GM23338 (cell line): ENCODE results near the gene GPC6. TPM values are rescaled to one million over a fixed set of nuclear protein-coding genes. Genes with fewer than 3 reads are reported as not detected.

Source experiments
- ATAC-seq: fragments of 200-7000 bp; cut with Tn5 transposase; 3 replicates; pipeline ENCODE4 v1.9.1; 2020
- DNase-seq: peaks from one replicate; pipeline ENCODE4 v3.0.0-alpha.2; 2015; ENCODE audit warnings: low spot score
- H2AFZ ChIP-seq: fragments of 200-600 bp; sonication (generic); 2 replicates; pipeline ENCODE4 v1.8.0; 2016; ENCODE audit warnings: antibody characterized with exemption, mild to moderate bottlenecking, moderate library complexity
- H3F3A ChIP-seq: fragments of 200-600 bp; sonication (generic); replicated peaks from 2 replicates; pipeline ENCODE4 v1.8.0; 2017; ENCODE audit warnings: antibody characterized with exemption, mixed run types, low read depth
- H3K27ac ChIP-seq: fragments of 200-600 bp; sonication (generic); 2 replicates; pipeline ENCODE4 v1.6.1; 2016; ENCODE audit warnings: low read depth
- H3K27me3 ChIP-seq: fragments of 200-600 bp; sonication (generic); 2 replicates; pipeline ENCODE4 v1.8.0; 2016; ENCODE audit warnings: mild to moderate bottlenecking, mixed run types, moderate library complexity; ENCODE audit not compliant: insufficient read depth
- H3K36me3 ChIP-seq: fragments of 200-600 bp; sonication (generic); 2 replicates; pipeline ENCODE4 v1.8.0; 2016; ENCODE audit warnings: mild to moderate bottlenecking; ENCODE audit not compliant: insufficient read depth
- H3K4me1 ChIP-seq: fragments of 200-600 bp; sonication (generic); 2 replicates; pipeline ENCODE4 v1.8.0; 2016; ENCODE audit warnings: mild to moderate bottlenecking, moderate library complexity; ENCODE audit not compliant: insufficient read depth
- H3K4me2 ChIP-seq: fragments of 200-600 bp; sonication (generic); 2 replicates; pipeline ENCODE4 v1.7.1; 2017; ENCODE audit warnings: mixed run types
- H3K4me3 ChIP-seq: fragments of 200-600 bp; sonication (generic); 2 replicates; pipeline ENCODE4 v1.6.1; 2016; ENCODE audit warnings: mixed run types
- H3K79me2 ChIP-seq: fragments of 200-600 bp; sonication (generic); replicated peaks from 2 replicates; pipeline ENCODE4 v1.8.0; 2017; ENCODE audit warnings: mild to moderate bottlenecking; ENCODE audit not compliant: insufficient read depth
- H3K9me2 ChIP-seq: fragments of 200-600 bp; sonication (generic); 2 replicates; pipeline ENCODE4 v1.8.0; 2017; ENCODE audit not compliant: insufficient read depth
- H4K20me1 ChIP-seq: fragments of 200-600 bp; sonication (generic); replicated peaks from 2 replicates; pipeline ENCODE4 v1.8.0; 2017; ENCODE audit warnings: mild to moderate bottlenecking; ENCODE audit not compliant: insufficient read depth
- H3K27ac Mint-ChIP-seq: 2 replicates; pipeline ENCODE4 v1.8.0; 2020; ENCODE audit warnings: inconsistent platforms, mild to moderate bottlenecking, moderate library complexity, mixed read lengths
- H3K27me3 Mint-ChIP-seq: 3 replicates; pipeline ENCODE4 v1.8.0; 2022; ENCODE audit warnings: low read depth, mild to moderate bottlenecking, moderate library complexity, mixed read lengths, inconsistent platforms; ENCODE audit not compliant: insufficient read depth, poor library complexity
- H3K36me3 Mint-ChIP-seq: 3 replicates; pipeline ENCODE4 v1.8.0; 2021; ENCODE audit warnings: low read depth, mild to moderate bottlenecking, inconsistent platforms, moderate library complexity, mixed read lengths
- H3K4me1 Mint-ChIP-seq: 3 replicates; pipeline ENCODE4 v1.8.0; 2020; ENCODE audit warnings: mild to moderate bottlenecking, inconsistent platforms, mixed read lengths
- H3K4me3 Mint-ChIP-seq: 3 replicates; pipeline ENCODE4 v1.8.0; 2021; ENCODE audit warnings: moderate library complexity, mild to moderate bottlenecking, inconsistent platforms, mixed read lengths
- H3K9me3 Mint-ChIP-seq: 3 replicates; pipeline ENCODE4 v1.8.0; 2020; ENCODE audit warnings: moderate library complexity, mild to moderate bottlenecking, inconsistent platforms, mixed read lengths
- EZH2 ChIP-seq: fragments of 200-600 bp; sonication (generic); IDR thresholded peaks from one replicate; pipeline ENCODE4 v1.8.0; 2017; ENCODE audit warnings: antibody characterized with exemption, mild to moderate bottlenecking, low read depth; ENCODE audit not compliant: unreplicated experiment
- POLR2AphosphoS5 ChIP-seq: IDR thresholded peaks from 2 replicates; pipeline ENCODE4 v1.6.1; 2016; ENCODE audit warnings: antibody characterized with exemption, low read depth
- ZNF462 ChIP-seq: fragments of 250-450 bp; sonication (Bioruptor Pico); IDR thresholded peaks from 2 replicates; pipeline ENCODE4 v1.5.0; 2020; ENCODE audit warnings: mild to moderate bottlenecking, moderate library complexity
- polyA plus RNA-seq: library from polyadenylated mRNA; unstranded; fragments of >200 nt; fragmentation: Nextera tagmentation; extraction: Ambion mirVana; gene quantifications from 2 replicates; pipeline ENCODE4 v1.2.1, GENCODE V29; 2016
- total RNA-seq: library from RNA; depleted of rRNA; stranded (reverse); fragments of >200 nt; shearing (Covaris generic); gene quantifications from 2 replicates; pipeline ENCODE4 v1.2.3, GENCODE V29; 2014
- TF ChIP-seq, protein P1 (sequence below), 2 experiments: fragments of 200-600 bp in 1 of 2; sonication (generic) in 1 of 2; conservative IDR thresholded peaks; 2 replicates each; pipeline versions ENCODE4 v1.5.1 to v1.6.1; 2016 to 2017; ENCODE audit warnings: antibody characterized with exemption in 2 of 2, low read depth in 2 of 2, mild to moderate bottlenecking in 2 of 2, moderate library complexity in 1 of 2

Gene GPC6
- total and polyA plus RNA-seq, 2 experiments from 2014 or later, result 6.4 to 28.6 TPM

GRCh38 chr13:94115054-94115453, 888.4 kb downstream of the GPC6 start:
- peak; percentile 19 for DNase-seq
- Histone ChIP-seq H3K4me2 (no peak overlapping the region), H4K20me1 (no peaks in the 10 kb centered on the region), H3K79me2 (no peaks in the 10 kb centered on the region), H3K27ac (no peak overlapping the region), H2AFZ (no peak overlapping the region), H3K36me3 (no peaks in the 10 kb centered on the region), H3K4me3 (no peak overlapping the region), H3K4me1 (peaks cover 13% of the 10 kb centered on the region), H3F3A (no peaks in the 10 kb centered on the region), H3K27me3 (no peaks in the 10 kb centered on the region), H3K9me2 (no peaks in the 10 kb centered on the region)
- Mint-ChIP-seq H3K27me3 (no peaks in the 10 kb centered on the region), H3K27ac (no peak overlapping the region), H3K4me1 (peaks cover 15% of the 10 kb centered on the region), H3K36me3 (no peaks in the 10 kb centered on the region), H3K9me3 (no peaks in the 10 kb centered on the region), H3K4me3 (no peak overlapping the region)
- no peak for ATAC-seq
- TF ChIP-seq EZH2, result no peak
- TF ChIP-seq, protein P1, sequence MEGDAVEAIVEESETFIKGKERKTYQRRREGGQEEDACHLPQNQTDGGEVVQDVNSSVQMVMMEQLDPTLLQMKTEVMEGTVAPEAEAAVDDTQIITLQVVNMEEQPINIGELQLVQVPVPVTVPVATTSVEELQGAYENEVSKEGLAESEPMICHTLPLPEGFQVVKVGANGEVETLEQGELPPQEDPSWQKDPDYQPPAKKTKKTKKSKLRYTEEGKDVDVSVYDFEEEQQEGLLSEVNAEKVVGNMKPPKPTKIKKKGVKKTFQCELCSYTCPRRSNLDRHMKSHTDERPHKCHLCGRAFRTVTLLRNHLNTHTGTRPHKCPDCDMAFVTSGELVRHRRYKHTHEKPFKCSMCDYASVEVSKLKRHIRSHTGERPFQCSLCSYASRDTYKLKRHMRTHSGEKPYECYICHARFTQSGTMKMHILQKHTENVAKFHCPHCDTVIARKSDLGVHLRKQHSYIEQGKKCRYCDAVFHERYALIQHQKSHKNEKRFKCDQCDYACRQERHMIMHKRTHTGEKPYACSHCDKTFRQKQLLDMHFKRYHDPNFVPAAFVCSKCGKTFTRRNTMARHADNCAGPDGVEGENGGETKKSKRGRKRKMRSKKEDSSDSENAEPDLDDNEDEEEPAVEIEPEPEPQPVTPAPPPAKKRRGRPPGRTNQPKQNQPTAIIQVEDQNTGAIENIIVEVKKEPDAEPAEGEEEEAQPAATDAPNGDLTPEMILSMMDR (conservative IDR thresholded peaks at IDR 0.05; ENCODE audit: low read depth in 2 of 2), result peak; percentile 10 to 47; a peak in 2 of 4 replicates

DNA sequence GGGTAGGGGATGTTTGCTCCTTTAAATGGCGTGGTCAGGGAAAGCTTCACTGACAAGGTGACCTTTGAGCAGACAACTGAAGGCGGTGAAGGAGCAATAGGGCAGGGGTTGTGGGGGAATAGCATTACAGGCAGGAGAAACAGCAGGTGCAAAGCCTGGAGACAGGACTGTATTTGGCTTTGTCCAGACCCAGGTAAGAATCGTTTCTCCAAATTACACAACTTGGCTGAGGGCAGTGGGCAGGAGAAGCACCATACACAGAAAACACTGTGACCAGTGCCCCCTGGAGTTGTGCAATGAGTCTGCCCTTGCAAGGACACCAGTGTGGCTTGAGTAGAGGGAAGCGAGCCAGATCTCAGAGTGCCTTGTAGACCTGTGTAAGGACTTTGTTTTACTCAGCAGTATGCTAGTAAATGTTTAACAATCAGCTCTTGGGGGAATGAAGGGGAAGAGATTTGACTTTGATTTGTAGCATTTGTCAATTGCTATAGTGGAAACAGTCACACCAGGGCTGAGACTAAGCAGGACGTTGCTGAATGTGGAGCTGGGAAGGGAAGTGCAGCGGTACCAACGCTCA, 892.8 kb downstream of the GPC6 start:
- Histone ChIP-seq H4K20me1 (no peaks in the 10 kb centered on the region), H3K4me3 (no peak overlapping the region), H3K9me2 (no peaks in the 10 kb centered on the region), H3K27me3 (no peaks in the 10 kb centered on the region), H3F3A (no peaks in the 10 kb centered on the region), H3K36me3 (no peaks in the 10 kb centered on the region), H3K4me2 (no peak overlapping the region), H2AFZ (no peak overlapping the region), H3K4me1 (no peaks in the 10 kb centered on the region), H3K27ac (no peak overlapping the region), H3K79me2 (no peaks in the 10 kb centered on the region)
- no peaks in the 10 kb centered on the region for H3K27me3 Mint-ChIP-seq
- DNase-seq (no peak), ATAC-seq (peak; percentile 37)
- no peak for TF ChIP-seq POLR2AphosphoS5
- TF ChIP-seq, protein P1 (conservative IDR thresholded peaks at IDR 0.05; ENCODE audit: low read depth in 2 of 2), result 0 out of 4 replicates have a peak, but pooled peaks have one; percentile 10 to 31
- no peaks in the 10 kb centered on the region for H3K36me3 Mint-ChIP-seq
- H3K9me3 Mint-ChIP-seq, result no peaks in the 10 kb centered on the region
- no peak overlapping the region for H3K4me3 Mint-ChIP-seq
- H3K27ac Mint-ChIP-seq, result no peak overlapping the region
- H3K4me1 Mint-ChIP-seq, result peaks cover 16% of the 10 kb centered on the region; the same call in 2 of the 3 replicates

DNA sequence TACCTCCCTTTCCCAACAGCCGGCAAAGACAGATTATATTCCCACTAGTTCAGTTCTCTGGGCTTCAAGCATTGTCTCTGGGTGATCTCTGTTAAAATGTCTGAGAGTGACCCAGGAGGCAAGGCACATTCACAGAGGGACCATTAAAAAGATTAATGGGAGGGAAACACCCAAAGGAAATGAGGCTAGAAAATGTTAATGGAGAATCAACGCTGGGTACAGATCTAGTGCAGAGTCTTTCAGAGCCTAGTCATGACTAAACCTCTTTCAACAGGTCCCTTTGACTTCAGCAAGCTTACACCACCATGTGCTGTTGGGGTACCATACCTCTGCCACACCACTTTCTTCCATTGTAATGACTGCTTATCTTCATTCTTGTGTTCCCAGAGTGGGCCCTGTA, 894.3 kb downstream of the GPC6 start:
- ATAC-seq, result no peak; the same call in 1 of the 3 replicates
- no peak for TF ChIP-seq ZNF462
- no peak for TF ChIP-seq POLR2AphosphoS5

More for the DNA sequence above, 894.3 kb downstream of the GPC6 start:
- H4K20me1 ChIP-seq, result no peaks in the 10 kb centered on the region
- Mint-ChIP-seq H3K9me3 (no peaks in the 10 kb centered on the region), H3K4me3 (no peak overlapping the region), H3K4me1 (peaks cover 16% of the 10 kb centered on the region; the same call in 2 of the 3 replicates), H3K36me3 (no peaks in the 10 kb centered on the region), H3K27me3 (no peaks in the 10 kb centered on the region), H3K27ac (no peak overlapping the region)
- no peaks in the 10 kb centered on the region for H3K4me1 ChIP-seq
- no peaks in the 10 kb centered on the region for H3F3A ChIP-seq
- DNase-seq, result no peak
- H3K4me2 ChIP-seq, result no peak overlapping the region
- H3K9me2 ChIP-seq, result no peaks in the 10 kb centered on the region
- no peak overlapping the region for H3K27ac ChIP-seq
- H3K79me2 ChIP-seq, result no peaks in the 10 kb centered on the region
- no peak overlapping the region for H2AFZ ChIP-seq
- no peaks in the 10 kb centered on the region for H3K36me3 ChIP-seq
- H3K4me3 ChIP-seq, result no peak overlapping the region
- no peaks in the 10 kb centered on the region for H3K27me3 ChIP-seq
